ACHN (cell line): ENCODE results near the gene KLHDC9.

Source experiments
- DNase-seq: peaks from one replicate; pipeline ENCODE4 v3.0.0-alpha.2; 2015
- in situ Hi-C: cut with HindIII; loops from 2 replicates; pipeline ENCODE4 v1.10.0; 2017; ENCODE audit warnings: low sequenced_read_pairs, low pct_ligation_motif_present, low pct_unique_long_range_greater_than_20kb

Gene KLHDC9

DNA sequence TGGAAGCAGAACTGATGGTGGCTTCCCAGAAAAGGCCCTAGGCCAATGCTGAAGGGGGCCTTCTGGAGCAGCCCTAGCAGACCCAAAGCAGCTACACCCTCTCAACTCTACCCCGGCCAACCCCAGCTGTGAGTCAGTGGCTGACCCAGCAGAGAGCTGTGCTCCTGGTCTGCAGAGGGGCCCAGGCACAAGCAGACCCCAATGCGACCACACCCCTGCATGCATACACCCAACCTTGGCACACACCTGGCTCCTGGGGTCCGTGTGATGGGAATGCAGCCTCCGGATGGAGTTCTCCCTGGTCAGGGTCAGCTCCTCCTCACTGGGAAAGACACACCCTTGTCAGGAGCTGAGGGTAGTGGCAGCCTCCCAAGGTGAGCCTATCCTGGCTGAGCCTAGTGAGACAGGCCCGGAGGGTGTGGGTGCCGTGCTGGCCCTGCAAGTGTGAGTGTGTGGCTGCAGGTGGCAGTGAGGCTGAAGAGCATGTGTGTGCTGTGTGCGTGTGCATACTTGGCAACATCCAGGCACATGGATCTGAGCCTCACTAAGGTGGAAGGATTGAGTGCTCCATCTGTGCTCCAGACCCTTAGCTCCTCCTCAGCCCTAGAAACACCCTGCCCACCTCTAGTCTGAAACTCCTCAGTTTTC is 24.6 kb upstream of the KLHDC9 start:
- in situ Hi-C loops, result no loop called here
- no peak for DNase-seq

DNA sequence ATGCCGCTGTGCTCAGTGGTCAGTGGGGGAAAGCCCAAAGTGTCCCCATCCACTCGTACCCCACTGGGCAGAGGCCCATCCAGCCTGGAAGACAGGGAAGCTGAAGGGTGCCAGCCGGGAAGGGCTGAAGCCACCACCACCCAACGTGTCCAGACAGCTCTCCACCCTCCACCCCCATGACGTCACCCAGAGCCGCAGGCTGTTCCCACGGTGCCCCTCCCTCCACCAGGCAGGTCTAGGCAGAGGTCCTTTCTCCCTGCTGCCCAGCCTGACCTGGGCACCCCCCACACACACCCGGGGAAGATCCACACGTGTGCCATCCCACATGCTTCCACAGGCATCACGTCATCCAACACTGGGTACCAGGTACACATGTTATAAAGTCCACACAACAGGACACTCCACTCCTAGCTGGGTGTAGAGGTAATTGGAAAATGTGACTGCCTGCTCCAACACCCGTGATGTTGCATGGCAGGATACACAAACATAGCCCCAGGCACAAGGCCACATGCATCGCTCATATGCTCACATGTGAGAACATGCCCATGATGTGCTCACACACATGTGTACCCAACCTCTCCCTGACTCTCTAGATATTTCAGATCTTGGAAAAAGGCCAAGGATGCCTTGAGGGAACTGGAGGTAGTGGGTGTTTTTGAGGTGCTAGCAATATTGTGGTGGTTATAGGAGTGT is 23.3 kb upstream of the KLHDC9 start:
- DNase-seq, result no peak
- in situ Hi-C loops, result no loop called here

DNA sequence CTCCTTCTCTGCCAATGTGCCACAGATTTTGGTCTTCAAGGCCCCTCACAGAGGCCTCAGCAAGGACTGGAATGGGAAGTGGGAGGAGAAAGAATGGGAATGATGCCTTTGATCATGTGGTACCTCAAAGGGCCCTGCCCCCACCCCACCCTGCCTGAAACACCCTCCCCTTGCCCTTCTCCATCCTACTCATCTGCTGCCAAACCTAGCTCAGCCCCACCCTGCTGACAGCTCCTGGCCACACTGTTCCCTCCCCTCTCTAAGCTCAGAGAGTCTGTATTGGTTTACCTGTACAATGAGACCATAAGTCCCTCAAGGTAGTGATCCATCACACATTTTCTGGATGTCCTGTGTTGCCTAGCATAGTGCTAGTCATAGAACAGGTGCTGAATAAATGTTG is 21.8 kb upstream of the KLHDC9 start:
- no peak for DNase-seq
- in situ Hi-C loops, result no loop called here

DNA sequence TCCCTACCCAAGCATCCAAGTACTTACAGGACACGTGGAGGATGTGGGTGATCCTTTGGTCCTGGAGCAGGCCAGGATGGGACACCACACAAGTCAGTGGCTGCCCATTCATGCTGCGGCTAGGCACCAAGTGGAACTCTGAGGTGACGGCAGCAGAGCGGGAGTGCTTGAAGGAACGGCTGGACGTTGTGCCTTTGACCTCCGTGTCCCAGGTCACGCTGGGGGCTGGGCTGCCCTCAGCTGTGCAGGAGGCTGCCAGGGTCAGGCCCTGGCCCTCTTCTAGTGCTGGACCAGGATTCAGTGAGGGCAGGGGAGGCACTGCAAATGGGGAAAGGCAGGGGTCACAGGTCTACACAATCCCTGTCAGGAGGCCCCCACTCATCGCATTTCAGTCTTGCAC is 20.7 kb upstream of the KLHDC9 start:
- in situ Hi-C loops, result no loop called here
- no peak for DNase-seq

GRCh38 chr1:161079436-161080110 is 18.6 kb upstream of the KLHDC9 start:
- in situ Hi-C loops, result no loop called here
- no peak for DNase-seq

DNA sequence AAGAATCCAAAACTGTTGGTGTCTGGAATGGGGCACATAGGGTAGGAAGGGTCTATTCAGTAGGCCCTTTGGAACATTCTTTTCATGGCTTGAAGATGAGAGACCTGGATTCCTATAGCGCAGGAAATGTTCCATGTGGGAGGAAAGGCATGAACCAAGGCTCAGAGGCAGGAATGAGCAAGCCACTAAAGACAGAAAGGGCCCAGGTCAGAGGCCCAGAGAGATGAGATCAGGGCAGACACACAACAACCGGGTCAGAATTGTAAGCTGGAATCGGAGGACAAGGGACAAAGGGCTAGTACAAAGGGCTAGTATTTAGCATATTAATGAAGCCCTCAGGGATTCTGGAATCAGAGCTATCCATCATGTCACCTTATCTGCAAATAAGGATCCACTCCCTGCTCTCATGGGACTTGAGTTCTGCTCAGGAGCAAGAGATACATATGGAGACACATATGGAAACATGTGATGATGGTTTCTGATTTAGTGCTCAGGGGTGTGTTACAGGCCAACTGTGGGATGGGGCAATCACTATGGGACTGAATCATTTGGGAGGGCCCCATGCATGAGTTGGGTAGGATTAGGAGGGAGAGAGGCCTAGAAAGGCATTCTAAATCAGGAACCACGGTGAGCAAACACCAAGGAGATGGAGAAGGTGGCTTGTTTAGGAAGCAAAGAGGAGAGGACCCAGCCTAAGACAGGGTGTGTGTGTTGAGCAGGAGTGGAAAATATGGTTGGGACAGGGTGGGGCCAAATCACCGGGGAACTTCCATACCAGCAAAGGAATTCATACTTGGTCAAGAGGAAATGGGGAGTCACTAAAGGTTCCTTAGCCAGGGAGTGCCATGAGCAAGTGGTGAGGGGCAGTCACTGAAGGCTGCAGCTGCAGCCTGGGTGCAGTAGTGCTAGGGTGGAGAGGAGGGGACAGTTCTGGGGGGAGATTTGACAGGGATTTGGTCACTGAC is 17.4 kb upstream of the KLHDC9 start:
- no peak for DNase-seq
- in situ Hi-C loops, result no loop called here

GRCh38 chr1:161081519-161081918 is 16.6 kb upstream of the KLHDC9 start:
- in situ Hi-C loops, result no loop called here

GRCh38 chr1:161082483-161082882 is 15.7 kb upstream of the KLHDC9 start:
- no peak for DNase-seq
- in situ Hi-C loops, result no loop called here

More at GRCh38 chr1:161081519-161081918, 16.6 kb upstream of the KLHDC9 start:
- DNase-seq, result no peak

- DNase-seq, result peak; percentile 86
- in situ Hi-C loops, result no loop called here
Observed at GRCh38 chr1:161082996-161083747, 15.0 kb upstream of the KLHDC9 start.

GRCh38 chr1:161083748-161084596 is 14.2 kb upstream of the KLHDC9 start:
- no peak for DNase-seq
- in situ Hi-C loops, result no loop called here

DNA sequence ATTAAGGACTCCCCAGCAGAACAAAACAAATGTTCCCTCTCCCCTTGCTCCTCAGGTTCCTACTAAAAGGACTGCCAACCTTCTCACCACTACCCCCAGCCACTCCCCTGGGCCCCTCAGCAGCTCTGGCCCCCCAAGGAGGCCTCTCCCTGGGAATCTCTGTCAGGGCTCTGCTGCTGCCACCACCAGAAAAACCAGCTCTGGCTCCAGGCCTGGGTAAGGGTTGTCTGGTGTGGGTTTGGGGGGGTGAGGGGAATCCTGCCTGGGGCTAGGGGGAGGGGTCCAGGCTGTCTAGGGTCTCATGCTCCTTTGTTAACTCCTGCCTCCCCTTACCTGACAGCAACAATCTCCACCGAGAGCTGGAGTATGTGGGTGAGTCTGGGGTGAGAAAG is 13.6 kb upstream of the KLHDC9 start:
- DNase-seq, result no peak
- in situ Hi-C loops, result no loop called here

- in situ Hi-C loops, result no loop called here
- DNase-seq, result no peak
Observed at GRCh38 chr1:161085165-161085564, 13.0 kb upstream of the KLHDC9 start.

DNA sequence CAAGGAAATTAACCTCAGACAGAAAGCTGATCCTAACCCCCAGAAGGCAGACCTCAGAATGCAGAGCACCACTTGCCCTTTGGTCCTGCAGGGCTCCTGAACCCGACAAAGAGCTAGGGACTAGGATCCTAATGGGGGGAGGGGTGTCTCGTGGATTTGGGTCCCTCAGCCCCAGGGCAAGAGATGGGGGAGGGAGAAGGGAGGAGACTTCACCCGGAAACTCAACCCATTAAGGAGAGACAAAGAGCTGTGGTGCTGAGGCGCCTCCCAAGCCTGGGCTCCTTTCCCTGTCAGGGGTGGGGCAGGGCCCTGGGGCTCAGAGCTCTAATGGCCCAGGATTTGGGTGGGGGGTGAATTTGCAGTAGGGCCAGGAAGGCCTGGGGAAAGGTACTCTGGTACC is 11.7 kb upstream of the KLHDC9 start:
- in situ Hi-C loops, result no loop called here

DNA sequence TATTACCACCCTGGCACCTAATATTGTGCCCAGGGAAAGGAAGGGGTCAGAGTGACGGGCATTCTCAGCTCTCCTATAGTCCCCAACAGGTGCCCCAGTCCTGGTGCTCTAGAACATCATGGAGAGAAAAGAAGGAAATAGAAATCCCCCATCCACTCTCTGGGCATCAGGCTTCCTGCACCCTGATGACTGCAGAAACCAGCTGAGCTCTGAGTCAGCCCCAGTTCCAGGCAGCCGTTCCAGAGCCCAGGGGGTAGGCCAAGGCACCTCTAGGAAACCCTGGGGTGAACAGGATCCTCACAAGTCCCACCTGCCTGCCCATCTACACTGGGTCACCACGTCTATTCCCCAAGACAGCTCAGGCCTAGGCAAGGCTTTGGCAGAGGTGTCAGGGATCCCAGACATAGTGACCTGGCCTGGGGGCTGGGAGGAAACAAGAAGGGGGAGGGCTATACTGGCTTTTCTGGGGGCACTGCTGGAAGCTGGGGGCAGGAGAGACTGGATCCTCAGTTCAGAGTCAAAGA is 9.5 kb upstream of the KLHDC9 start:
- DNase-seq, result peak; percentile 66
- in situ Hi-C loops, result no loop called here

More for the DNA sequence above, 11.7 kb upstream of the KLHDC9 start:
- DNase-seq, result no peak

GRCh38 chr1:161089251-161089924 is 8.8 kb upstream of the KLHDC9 start, which contains the start of gene NECTIN4:
NECTIN4 (minus strand) TSS chr1:161089558; CDS start chr1:161089296, 262 bp downstream.
- in situ Hi-C loops, result no loop called here
- DNase-seq, result no peak

DNA sequence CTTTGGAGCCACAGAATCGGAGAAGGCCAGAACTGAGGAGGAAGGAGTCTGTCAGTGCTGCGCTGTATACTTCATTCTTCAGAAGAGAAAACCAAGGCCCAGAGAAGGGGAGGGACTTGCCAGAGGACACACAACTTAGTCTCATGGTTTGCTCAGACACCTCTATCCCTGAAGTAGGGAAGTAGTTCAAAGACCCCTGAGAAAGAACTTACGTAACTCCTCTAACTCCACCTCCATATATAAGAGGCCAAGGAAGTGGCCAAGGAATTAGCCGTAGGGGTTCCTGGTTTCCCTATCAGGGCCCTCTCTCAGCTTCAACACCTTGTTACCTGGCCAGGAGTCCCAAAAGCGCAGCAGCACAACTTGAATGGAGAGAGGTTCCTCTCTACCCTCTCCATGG is 8.2 kb upstream of the KLHDC9 start:
- in situ Hi-C loops, result no loop called here
- DNase-seq, result no peak
